GM12878 (cell line): ENCODE data around the gene EMX1.

Experiments used
- GABPA ChIP-seq: IDR thresholded peaks from 2 replicates; pipeline ENCODE4 v1.6.1; 2014; ENCODE audit warnings: antibody characterized with exemption, low read depth, mild to moderate bottlenecking, inconsistent platforms
- REST ChIP-seq: IDR thresholded peaks from 2 replicates; pipeline ENCODE4 v1.6.1; 2012; ENCODE audit warnings: mild to moderate bottlenecking, low read depth, low read length
- TARDBP ChIP-seq: IDR thresholded peaks from 2 replicates; pipeline ENCODE4 v1.6.1; 2016; ENCODE audit warnings: borderline replicate concordance
- TF ChIP-seq, protein P1 (sequence below): IDR thresholded peaks from 2 replicates; pipeline ENCODE4 v1.6.1; 2011; ENCODE audit warnings: low read depth, mild to moderate bottlenecking, low read length, moderate library complexity, borderline replicate concordance; ENCODE audit errors: extremely low read depth

GRCh38 chr2:72971036-72971435, 53.7 kb downstream of the EMX1 start:
- TF ChIP-seq TARDBP (no peak), GABPA (no peak), REST (no peak)
- TF ChIP-seq, protein P1, sequence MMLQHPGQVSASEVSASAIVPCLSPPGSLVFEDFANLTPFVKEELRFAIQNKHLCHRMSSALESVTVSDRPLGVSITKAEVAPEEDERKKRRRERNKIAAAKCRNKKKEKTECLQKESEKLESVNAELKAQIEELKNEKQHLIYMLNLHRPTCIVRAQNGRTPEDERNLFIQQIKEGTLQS, result no peak
